ENCODE results near the gene UBE2R2. TPM values are rescaled to one million over a fixed set of nuclear protein-coding genes. Genes with fewer than 3 reads are reported as not detected.
"Not testable (repeated sequence)": the region's sequence is repeated elsewhere in the genome, so short reads cannot be mapped to it uniquely, and the experiment has no call there.

The UBE2R2 gene
- total RNA-seq, 2 experiments from 2014 or later, result 13.7 to 57.3 TPM

DNA sequence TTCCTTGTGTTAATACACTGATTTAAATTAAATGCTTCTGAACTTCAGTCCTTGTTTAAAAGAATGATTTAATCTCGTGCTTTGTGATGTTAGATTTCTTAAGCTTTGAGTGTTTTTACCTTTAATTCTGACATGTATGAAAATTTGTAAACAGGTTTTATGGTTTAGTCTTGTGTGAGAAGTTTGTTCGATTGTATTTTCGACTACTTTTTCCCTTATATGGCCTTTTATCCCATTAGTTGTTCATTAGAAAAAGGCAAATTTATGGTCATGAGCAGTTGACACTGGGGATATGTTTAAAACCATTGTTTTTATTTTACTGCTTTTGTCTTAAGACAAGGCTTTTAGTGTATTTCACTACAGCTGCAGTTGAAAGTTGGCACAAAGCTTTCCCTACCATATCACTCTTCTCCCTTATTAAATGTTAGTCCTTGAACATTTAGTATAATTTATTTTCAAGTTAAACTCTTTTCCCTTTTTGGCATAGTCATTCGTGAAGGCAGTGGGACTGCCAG, 3.3 kb downstream of the UBE2R2 start:
- ChIA-PET POLR2A (interaction anchor here (0.7 kb wide), 1 partner anchor 38 kb away, joined by 3 read pairs; no protein-coding TSS in a partner anchor), CTCF (ENCODE audit: unreplicated experiment) (no interaction called here)
- Histone ChIP-seq H3K36me3 (ENCODE audit: insufficient read depth, low read length) (peaks cover 54% of the 10 kb centered on the region), H3K9me3 (ENCODE audit: low read length) (no peaks in the 10 kb centered on the region), H3K27ac (ENCODE audit: low read depth, low read length, poor library complexity, severe bottlenecking) (peak overlapping the region; percentile 13), H2AFZ (ENCODE audit: low read length) (no peak overlapping the region), H3K79me2 (ENCODE audit: insufficient read depth, low read depth, low read length) (peaks cover 78% of the 10 kb centered on the region), H3K4me2 (ENCODE audit: low read length) (peak overlapping the region; percentile 88), H3K9me2 (ENCODE audit: insufficient read depth, low read length) (no peaks in the 10 kb centered on the region), H3K4me3 (ENCODE audit: low read depth, low read length, poor library complexity, severe bottlenecking) (peak overlapping the region; percentile 99), H4K20me1 (ENCODE audit: insufficient read depth, low read length) (peaks cover 22% of the 10 kb centered on the region; the same call in 1 of the 2 replicates), H3K4me1 (ENCODE audit: insufficient read depth, low read length, poor library complexity, severe bottlenecking) (peaks cover 52% of the 10 kb centered on the region)
- DNase-seq (ENCODE audit: low spot score), result no peak
- no peak for TF ChIP-seq EZH2phosphoT487 (IDR thresholded peaks at IDR 0.05; ENCODE audit: borderline replicate concordance, low read depth, low read length)
- TF ChIP-seq, protein P1, sequence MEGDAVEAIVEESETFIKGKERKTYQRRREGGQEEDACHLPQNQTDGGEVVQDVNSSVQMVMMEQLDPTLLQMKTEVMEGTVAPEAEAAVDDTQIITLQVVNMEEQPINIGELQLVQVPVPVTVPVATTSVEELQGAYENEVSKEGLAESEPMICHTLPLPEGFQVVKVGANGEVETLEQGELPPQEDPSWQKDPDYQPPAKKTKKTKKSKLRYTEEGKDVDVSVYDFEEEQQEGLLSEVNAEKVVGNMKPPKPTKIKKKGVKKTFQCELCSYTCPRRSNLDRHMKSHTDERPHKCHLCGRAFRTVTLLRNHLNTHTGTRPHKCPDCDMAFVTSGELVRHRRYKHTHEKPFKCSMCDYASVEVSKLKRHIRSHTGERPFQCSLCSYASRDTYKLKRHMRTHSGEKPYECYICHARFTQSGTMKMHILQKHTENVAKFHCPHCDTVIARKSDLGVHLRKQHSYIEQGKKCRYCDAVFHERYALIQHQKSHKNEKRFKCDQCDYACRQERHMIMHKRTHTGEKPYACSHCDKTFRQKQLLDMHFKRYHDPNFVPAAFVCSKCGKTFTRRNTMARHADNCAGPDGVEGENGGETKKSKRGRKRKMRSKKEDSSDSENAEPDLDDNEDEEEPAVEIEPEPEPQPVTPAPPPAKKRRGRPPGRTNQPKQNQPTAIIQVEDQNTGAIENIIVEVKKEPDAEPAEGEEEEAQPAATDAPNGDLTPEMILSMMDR (conservative IDR thresholded peaks at IDR 0.05; ENCODE audit: low read length), result no peak
- intact Hi-C loops (cut with micrococcal nuclease; ENCODE audit: unreplicated experiment), result no loop called here
- BruUV-seq (replicated peaks), result no TSS peak

DNA sequence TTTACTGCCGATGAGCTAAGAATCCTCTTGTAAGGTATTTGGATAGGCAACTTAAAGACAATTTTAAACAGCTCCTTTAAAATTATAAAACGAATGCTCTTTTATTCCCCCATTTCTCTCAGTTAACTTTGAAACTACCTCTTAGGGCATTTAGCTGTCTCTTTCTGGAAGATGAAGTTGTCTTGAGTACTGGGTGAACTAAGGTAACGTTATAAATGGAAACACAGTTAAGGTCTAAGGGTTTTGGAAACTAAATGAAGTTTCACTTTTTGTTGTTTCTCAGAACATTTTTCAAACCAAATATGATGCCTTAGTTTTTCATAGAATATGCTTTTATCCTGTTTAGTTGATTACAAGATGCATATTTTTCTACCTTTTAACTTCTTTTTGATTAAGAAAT, 6.8 kb downstream of the UBE2R2 start:
- Histone ChIP-seq H3K9me2 (ENCODE audit: insufficient read depth, low read length) (no peaks in the 10 kb centered on the region), H3K79me2 (ENCODE audit: insufficient read depth, low read depth, low read length) (peaks cover 100% of the 10 kb centered on the region), H3K4me2 (ENCODE audit: low read length) (no peak overlapping the region), H2AFZ (ENCODE audit: low read length) (no peak overlapping the region), H4K20me1 (ENCODE audit: insufficient read depth, low read length) (peaks cover 18% of the 10 kb centered on the region; the same call in 1 of the 2 replicates), H3K27ac (ENCODE audit: low read depth, low read length, poor library complexity, severe bottlenecking) (no peak overlapping the region), H3K36me3 (ENCODE audit: insufficient read depth, low read length) (peaks cover 82% of the 10 kb centered on the region), H3K4me3 (ENCODE audit: low read depth, low read length, poor library complexity, severe bottlenecking) (no peak overlapping the region), H3K4me1 (ENCODE audit: insufficient read depth, low read length, poor library complexity, severe bottlenecking) (peaks cover 37% of the 10 kb centered on the region), H3K9me3 (ENCODE audit: low read length) (no peaks in the 10 kb centered on the region)
- intact Hi-C loops (cut with micrococcal nuclease; ENCODE audit: unreplicated experiment), result no loop called here
- TF ChIP-seq, protein P1 (conservative IDR thresholded peaks at IDR 0.05; ENCODE audit: low read length), result no peak
- no peak for TF ChIP-seq EZH2phosphoT487 (IDR thresholded peaks at IDR 0.05; ENCODE audit: borderline replicate concordance, low read depth, low read length)
- no peak for DNase-seq (ENCODE audit: low spot score)
- CTCF ChIA-PET (ENCODE audit: unreplicated experiment), result no interaction called here
- POLR2A ChIA-PET, result interaction anchor here (0.7 kb wide), 3 partner anchors 14 to 1449 kb away, joined by 3 to 4 read pairs (median 4); no protein-coding TSS in a partner anchor
- no TSS peak for BruUV-seq (replicated peaks)

DNA sequence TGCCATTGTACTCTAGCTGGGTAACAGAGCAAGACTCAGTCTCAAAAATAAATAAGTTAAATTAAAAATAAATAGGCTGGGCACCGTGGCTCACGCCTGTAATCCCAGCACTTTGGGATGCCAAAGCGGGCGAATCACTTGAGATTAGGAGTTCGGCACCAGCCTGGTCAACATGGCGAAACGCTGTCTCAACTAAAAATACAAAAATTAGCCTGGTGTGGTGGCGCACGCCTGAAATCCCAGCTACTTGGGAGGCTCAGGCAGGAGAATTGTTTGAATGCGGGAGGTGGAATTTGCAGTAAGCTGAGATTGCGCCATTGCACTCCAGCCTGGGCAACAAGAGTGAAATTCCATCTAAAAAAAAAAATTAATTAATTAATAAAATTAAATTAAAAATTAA, 10.3 kb downstream of the UBE2R2 start:
- H4K20me1 ChIP-seq (ENCODE audit: insufficient read depth, low read length); POLR2A ChIA-PET; CTCF ChIA-PET (ENCODE audit: unreplicated experiment); H3K9me3 ChIP-seq (ENCODE audit: low read length); H3K4me3 ChIP-seq (ENCODE audit: low read depth, low read length, poor library complexity, severe bottlenecking); H2AFZ ChIP-seq (ENCODE audit: low read length); DNase-seq (ENCODE audit: low spot score); H3K4me1 ChIP-seq (ENCODE audit: insufficient read depth, low read length, poor library complexity, severe bottlenecking); BruUV-seq (replicated peaks); H3K27ac ChIP-seq (ENCODE audit: low read depth, low read length, poor library complexity, severe bottlenecking); H3K9me2 ChIP-seq (ENCODE audit: insufficient read depth, low read length); intact Hi-C loops (cut with micrococcal nuclease; ENCODE audit: unreplicated experiment); H3K4me2 ChIP-seq (ENCODE audit: low read length): not testable (repeated sequence)
- Histone ChIP-seq H3K36me3 (ENCODE audit: insufficient read depth, low read length) (peaks cover 67% of the 10 kb centered on the region), H3K79me2 (ENCODE audit: insufficient read depth, low read depth, low read length) (peaks cover 98% of the 10 kb centered on the region)

DNA sequence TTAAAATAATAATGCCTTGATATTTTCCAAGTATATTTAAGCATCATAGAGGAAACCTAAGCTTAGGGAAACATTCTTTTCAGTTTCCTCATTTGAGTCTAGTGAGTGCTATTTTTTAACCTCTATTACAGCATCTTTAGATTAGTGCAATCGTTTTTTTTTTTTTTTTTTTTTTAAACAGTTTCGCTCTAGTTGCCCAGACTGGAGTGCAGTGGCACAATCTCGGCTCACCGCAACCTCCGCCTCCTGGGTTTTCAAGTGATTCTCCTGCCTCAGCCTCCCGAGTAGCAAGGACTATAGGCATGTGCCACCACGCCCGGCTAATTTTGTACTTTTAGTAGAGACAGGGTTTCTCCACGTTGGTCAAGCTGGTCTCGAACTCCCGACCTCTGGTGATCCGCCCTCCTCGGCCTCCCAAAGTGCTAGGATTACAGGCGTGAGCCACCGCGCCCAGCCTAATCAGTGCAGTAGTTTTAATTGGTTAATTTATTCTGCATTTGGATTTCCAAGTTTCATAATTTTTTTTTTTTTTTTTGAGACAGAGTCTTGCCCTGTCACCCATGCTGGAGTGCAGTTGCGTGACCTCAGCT, 12.8 kb downstream of the UBE2R2 start:
- H3K4me1 ChIP-seq (ENCODE audit: insufficient read depth, low read length, poor library complexity, severe bottlenecking); H3K9me3 ChIP-seq (ENCODE audit: low read length); DNase-seq (ENCODE audit: low spot score); intact Hi-C loops (cut with micrococcal nuclease; ENCODE audit: unreplicated experiment); H3K4me3 ChIP-seq (ENCODE audit: low read depth, low read length, poor library complexity, severe bottlenecking); H3K9me2 ChIP-seq (ENCODE audit: insufficient read depth, low read length); H3K27ac ChIP-seq (ENCODE audit: low read depth, low read length, poor library complexity, severe bottlenecking); CTCF ChIA-PET (ENCODE audit: unreplicated experiment); H3K4me2 ChIP-seq (ENCODE audit: low read length); BruUV-seq (replicated peaks); H2AFZ ChIP-seq (ENCODE audit: low read length): not testable (repeated sequence)
- POLR2A ChIA-PET, result interaction anchor here (0.7 kb wide), 1 partner anchor 219 kb away, joined by 4 read pairs; the partner anchor contains the start of gene UBAP2
- Histone ChIP-seq H4K20me1 (ENCODE audit: insufficient read depth, low read length) (peaks cover 13% of the 10 kb centered on the region; the same call in 1 of the 2 replicates), H3K79me2 (ENCODE audit: insufficient read depth, low read depth, low read length) (peaks cover 99% of the 10 kb centered on the region), H3K36me3 (ENCODE audit: insufficient read depth, low read length) (peaks cover 47% of the 10 kb centered on the region)

Measured in OCI-LY7 (cell line).